HG03135 (cell line): ENCODE results near the gene OR52A5.

ENCODE experiments used
- ATAC-seq: cut with Tn5 transposase; IDR thresholded peaks from one replicate; pipeline ENCODE4 v1.9.1; 2021; ENCODE audit warnings: mild to moderate bottlenecking, moderate library complexity; ENCODE audit not compliant: unreplicated experiment

OR52A5 gene

DNA sequence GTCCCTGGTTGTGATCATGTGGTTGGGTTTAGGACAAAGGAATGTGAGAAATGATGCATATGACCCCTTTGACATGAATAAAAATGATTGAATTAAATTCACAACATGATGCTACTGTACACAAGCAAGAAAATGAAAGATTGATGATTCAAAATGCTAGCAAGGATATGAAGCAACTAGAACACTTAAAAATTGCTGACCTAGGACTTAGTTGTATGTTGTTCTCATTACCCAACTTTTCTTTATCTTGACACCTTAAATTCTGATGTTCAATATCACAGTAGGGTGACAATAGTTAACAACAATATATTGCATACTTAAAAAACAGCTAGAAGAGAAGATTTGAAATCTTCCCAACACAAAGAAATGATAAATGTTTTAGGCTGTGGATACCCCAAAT lies 20.6 kb downstream of the OR52A5 start:
- no peak for ATAC-seq

DNA sequence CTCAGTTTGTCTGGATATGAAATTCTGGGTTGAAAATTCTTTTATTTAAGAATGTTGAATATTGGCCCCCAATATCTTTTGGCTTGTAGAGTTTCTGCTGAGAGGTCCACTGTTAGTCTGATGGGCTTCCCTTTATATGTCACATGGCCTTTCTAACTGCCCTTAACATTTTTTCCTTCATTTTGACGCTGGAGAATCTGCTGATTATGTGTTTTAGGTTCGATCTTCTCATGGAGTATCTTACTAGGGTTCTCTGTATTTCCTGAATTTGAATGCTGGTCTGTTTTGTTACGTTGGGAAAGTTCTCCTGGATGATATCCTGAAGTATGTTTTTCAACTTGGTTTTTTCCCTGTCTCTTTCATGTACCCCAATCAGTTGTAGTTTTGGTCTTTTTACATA lies 22.8 kb downstream of the OR52A5 start:
- ATAC-seq: no peak

DNA sequence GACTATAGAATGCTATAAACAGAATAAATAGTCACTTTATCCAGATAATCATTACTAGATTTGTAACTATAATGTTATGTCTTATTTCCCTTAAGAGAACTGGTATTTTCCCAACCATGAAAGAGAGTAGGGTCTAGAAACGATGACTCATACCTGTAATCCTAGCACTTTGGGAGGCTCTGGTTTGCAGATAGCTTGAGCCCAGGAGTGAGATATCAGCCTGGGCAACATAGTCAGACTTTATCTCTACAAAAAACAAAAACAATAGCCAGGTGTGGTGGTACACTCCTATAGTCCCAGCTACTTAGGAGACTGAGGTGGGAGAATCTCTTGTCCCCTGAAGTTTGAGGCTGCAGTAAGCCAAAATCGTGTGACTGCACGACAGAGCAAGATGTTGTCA lies 30.9 kb downstream of the OR52A5 start:
- ATAC-seq: no peak

DNA sequence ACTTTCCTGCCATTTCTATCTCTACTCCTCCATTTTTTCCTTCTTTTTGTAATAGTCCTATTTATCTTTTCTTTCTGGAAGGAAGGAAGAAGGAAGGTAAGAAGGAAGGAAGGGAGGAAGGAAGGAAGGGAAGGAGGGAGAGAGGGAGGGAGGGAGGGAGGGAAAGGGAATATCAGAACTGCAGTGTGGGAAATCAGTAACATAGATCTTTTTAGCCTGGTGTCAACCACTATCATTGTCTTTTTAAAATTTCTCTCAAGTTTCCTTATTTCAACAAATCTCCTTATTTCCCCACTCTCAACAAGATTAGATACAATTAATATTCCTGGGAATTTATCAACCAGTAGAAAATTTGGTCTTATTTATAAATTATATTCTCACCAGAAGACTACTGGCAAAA lies 35.1 kb downstream of the OR52A5 start:
- ATAC-seq: no peak

DNA sequence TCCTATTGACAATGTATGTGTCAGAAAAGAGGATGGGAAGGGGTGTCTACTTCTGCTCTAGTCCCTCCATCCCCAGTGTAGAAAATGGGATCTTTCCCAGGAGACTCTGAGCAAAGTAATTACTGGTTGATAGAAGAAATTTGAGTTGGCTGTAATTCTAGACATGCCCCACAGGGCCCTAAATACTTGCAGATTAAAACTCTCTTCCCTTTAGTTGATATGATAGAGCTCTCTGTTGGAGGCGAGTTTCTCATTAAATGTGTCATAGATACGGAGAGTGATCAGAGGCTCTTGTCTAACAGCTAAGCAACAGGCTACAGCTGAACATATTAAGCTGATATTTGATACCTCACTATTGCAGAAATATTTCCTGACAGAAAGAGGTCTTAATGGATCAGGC lies 35.9 kb downstream of the OR52A5 start:
- ATAC-seq: no peak

DNA sequence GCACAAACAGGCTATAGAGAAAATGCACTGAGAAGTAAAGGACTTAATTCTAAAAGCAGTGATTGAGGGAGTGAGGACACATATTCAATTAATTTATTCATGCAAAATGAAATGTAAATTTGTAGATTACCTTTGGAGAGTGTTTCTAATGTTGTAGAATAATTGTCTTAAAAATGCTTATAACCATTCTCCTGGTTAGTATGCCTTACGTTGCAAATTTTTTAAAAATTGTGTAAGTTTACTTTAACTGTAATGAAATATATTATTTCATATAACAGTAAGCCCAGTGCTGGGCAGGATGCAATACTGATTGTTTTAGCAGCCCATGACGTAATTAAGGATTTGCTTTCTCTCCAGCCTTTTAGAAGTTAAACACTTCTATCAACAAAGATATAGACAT lies 42.1 kb downstream of the OR52A5 start:
- ATAC-seq: no peak

DNA sequence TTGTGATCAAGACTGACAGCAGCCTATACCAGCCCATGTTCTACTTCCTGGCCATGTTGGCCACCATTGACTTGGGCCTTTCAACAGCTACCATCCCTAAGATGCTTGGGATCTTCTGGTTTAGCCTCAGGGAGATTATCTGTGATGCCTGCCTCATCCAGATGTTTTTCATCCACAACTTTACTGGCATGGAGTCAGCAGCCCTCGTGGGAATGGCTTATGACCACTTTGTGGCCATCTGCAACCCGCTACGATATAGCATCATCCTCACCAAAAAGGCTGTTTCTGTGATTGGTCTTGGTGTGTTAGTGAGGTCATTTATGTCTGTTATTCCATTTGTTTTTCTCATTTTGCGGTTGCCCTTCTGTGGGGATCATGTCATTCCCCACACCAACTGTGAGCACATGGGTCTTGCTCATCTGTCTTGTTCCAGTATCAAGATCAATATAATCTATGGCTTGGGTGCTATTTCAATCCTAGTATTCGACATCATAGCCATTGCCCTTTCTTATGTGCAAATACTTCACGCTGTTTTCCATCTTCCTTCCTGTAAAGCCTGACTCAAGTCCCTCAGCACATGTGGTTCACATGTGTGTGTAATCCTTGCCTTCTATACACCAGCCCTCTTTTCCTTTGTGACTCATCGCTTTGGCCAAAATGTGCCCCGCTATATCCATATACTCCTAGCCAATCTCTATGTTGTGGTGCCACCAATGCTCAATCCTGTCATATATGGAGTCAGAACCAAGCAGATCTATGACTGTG lies 45.2 kb downstream of the OR52A5 start:
- ATAC-seq: no peak

DNA sequence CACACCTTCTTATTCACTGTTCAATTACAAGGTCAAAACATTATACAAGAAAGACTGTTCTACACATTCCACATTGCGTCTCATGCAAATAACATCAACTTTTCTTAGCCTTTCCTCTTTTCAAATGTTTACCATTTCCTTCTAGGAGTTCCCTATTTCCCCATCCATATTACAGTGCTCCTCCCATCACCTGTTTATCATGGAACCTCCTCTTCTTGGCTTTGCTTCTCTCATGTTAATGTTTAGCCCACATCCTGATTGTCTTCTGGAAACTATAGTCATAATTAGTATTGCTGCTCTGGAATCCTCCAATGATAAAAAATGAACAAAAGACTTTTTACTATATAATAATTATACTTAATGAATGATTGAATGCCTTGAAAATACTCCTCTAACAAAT lies 47.5 kb downstream of the OR52A5 start:
- no peak for ATAC-seq

DNA sequence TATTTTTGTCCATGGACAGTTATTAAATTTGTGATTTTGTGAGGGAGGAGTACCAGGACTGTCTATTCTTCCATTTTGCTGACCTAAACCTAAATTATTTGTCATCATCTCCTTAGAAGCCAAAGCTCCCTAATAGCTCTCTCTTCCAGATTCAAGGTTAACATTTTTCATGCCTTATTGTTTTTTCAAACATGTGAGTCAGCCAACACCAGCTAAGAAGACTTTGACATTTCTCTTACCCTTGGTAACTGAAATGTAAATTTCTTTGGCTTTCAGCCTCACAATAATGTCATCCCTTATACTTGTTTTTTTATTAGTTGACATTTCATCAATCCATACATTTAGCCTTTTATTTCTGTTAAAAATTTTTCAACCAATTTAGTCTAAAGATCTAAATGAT lies 49.6 kb downstream of the OR52A5 start:
- ATAC-seq: no peak

DNA sequence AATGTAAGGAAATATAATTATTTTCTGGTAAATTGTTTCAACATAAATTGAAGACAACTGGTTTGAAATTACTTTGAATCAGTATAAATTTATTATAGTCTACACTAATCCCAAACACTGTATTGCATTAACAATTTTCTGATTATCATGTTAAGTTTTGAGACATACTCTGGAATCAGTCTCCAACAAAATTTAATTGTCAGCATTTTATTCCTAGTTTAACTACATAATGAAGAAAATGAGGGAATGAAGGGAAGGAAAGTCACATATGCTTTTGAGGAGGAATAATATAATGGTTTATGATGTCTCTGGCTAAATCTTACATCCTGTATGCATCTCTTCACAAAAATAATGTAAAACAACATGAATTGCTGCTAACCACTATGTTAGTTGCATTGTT lies 54.6 kb downstream of the OR52A5 start:
- ATAC-seq: no peak

DNA sequence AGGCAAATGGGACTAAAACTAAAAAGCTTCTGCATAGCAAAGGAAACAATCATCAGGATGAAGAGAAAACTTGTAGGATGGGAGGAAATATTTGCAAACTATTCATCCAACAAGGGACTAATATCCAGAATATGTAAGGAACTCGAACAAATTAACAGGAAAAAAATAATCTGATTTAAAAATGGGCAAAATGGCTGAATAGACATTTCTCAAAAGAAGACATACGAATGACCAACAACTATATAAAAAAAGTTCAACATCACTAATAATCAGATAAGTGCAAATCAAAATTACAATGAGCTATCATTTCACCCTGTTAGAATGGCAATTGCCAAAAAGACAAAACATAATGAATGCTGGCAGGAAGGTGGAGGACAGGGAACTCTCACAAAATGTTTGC lies 56.8 kb downstream of the OR52A5 start:
- ATAC-seq: no peak
